ENCODE data around the gene PTER.

Gene PTER

DNA sequence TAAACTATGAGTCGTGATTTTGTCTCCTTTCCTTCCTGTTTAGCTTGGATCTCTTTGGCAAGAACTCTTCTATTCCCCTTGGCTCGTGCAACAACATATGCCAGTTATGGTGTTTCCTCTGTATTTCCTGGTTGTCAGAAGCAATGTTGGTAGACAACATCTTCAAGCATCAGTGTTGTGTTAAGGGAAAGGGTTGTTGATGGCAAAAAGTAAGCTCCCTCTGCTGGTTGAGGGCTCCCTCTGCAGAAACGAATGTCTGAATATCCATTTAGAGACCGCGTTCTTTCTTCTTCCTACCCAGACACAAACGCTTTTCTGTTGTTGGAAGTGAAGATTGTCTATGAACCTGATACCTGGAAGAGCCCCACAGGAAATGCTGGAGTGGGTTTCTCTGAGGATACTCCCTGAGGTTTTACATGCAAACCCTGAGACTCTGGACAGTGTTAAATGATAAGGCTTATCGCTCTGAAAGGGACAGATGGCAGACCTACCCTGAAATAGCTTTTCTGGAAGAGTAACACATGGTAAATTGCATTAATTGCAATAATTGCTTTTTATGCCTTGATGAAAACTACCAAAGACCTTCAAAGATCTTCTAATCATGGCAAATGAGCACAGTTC, 108.4 kb downstream of the PTER start:
- no peak for DNase-seq

DNA sequence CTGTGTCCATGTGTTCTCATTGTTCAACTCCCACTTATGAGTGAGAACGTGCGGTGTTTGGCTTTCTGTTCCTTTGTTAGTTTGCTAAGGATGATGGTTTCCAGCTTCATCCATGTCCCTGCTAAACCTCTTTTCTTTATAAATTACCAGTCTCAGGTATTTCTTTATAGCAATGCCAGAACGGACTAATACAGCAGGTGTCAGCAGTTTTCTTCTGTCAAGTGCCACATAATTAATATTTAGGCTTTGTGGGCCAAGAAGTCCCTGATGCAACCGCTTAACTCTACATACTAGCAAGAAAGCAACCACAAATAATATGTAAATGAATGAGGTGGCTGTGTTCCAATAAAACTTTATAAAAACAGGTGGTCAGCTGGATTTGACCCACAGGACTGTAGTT, 111.2 kb downstream of the PTER start:
- DNase-seq = no peak

DNA sequence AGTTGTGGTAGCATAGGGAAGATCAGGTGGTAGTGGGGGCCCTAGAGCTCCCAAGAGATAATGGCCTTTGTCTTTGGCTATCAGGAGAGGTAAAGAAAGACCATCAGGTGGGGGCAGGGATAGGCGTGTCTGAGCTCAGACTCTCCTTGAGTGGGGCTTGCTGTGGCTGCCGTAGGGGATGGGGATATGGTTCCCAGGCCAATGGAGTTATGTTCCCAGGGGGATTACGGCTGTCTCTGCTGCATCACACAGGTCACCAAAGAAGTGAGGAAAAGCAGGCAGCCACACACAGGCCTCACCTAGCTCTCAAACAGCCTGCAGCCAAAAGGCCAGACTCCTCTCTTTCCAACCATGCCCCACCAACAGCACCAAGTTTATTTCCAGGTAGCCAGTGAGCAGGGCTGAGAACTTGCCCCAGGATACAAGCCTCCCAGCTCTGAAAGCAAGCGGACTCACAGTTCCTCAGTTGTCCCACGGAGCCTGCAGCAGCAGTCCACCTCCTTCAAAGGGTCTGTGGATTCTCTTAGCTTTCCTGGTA, 122.5 kb downstream of the PTER start:
- DNase-seq = no peak

- no peak for DNase-seq
These were observed 126.1 kb downstream of the PTER start for GRCh38 chr10:16562891-16563290.

Data from NCI-H2171 (cell line).